ENCODE results near the gene SMYD3. TPM values are rescaled to one million over a fixed set of nuclear protein-coding genes. Genes with fewer than 3 reads are reported as not detected.

SMYD3 gene
- total and polyA plus RNA-seq, 2 of the 13 experiments (the other 11 are each of a cell fraction or from before 2014, with no cell fraction given), result 27.7 to 35.8 TPM

DNA sequence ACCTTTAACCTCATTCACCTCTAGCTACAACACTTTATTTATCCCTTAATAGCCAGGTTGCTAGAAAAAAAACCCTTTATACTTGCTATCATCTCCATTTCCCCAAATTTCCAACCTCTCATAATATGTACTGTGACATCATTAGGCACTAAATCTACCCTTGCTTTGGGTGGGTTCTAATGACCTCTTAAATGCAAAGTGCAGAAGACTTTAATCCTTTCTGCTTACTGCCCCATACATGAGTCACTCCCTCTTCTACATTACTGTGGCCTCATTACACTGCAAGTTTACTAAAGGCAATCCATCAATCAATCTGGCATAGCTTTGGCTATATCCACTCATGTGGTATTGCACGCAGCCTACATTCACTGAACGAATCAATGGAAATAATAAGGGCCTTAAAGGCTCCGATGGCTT is 353.3 kb downstream of the SMYD3 start:
- CTCF ChIA-PET (ENCODE audit: low intra/inter-chr PET ratio, low total read pairs), result no interaction called here
- FAIRE-seq, result no peak

DNA sequence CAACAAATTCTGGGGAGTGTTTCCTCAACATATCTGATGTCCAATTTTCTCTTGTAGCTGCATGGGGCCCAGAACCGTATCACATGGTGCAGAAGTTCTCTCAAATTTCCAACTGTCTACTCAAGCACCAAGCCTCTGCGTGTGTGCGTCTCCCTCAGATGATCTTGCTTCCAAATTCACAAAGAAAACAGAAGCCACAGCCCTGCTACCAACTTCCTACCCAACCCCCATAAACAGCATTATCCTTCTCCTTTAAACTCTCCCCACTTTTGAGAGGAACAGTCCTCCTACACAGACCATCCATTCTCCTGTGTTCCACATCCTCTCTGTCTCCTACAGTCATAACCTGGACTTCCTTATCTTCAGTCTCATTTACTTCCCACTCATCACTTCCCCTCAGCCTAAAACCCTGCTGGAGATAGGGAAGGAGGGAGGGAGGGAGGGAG is 354.1 kb downstream of the SMYD3 start:
- BruUV-seq (replicated peaks), result no TSS peak
- H2AFZ ChIP-seq (ENCODE audit: low read length), result no peak overlapping the region
- no peaks in the 10 kb centered on the region for H4K20me1 ChIP-seq (ENCODE audit: insufficient read depth, low read length)
- H3K4me3 ChIP-seq (replicated peaks in 1 of 3; ENCODE audit: insufficient read depth in 1 of 3, low read depth in 2 of 3, low read length in 3 of 3), result no peak overlapping the region
- DNase-seq (ENCODE audit: low spot score) (no peak), ATAC-seq (no peak), FAIRE-seq (no peak)
- H3K4me2 ChIP-seq (ENCODE audit: low read depth, low read length), result no peak overlapping the region
- intact Hi-C loops (cut with micrococcal nuclease; ENCODE audit: unreplicated experiment), result no loop called here
- WGBS (ENCODE audit: low lambda C conversion rate), result 92% methylated on average over 3 of the region's 3 CpGs
- H3K9ac ChIP-seq (ENCODE audit: insufficient read depth, low read depth, low read length), result no peak overlapping the region
- ChIA-PET CTCF (ENCODE audit: low intra/inter-chr PET ratio, low total read pairs) (no interaction called here), POLR2A (no interaction called here)
- no peaks in the 10 kb centered on the region; the same call in 1 of the 2 replicates for H3K4me1 ChIP-seq (ENCODE audit: insufficient read depth, low read length)
- in situ Hi-C loops (cut with HindIII; ENCODE audit: extremely low pct_ligation_motif_present, low pct_unique_long_range_greater_than_20kb), result no loop called here
- H3K9me3 ChIP-seq (ENCODE audit: low read length), result no peaks in the 10 kb centered on the region
- no peaks in the 10 kb centered on the region for H3K36me3 ChIP-seq (replicated peaks in 1 of 2; ENCODE audit: control insufficient read depth in 1 of 2, insufficient read depth in 2 of 2, low read length in 2 of 2)
- no peak overlapping the region for H3K27ac ChIP-seq (ENCODE audit: extremely low read length, insufficient read depth, low read length)
- no peaks in the 10 kb centered on the region for H3K79me2 ChIP-seq (ENCODE audit: insufficient read depth, low read length)
- H3K27me3 ChIP-seq (ENCODE audit: control insufficient read depth in 1 of 2, insufficient read depth in 2 of 2, low read length in 2 of 2), result no peaks in the 10 kb centered on the region
- TF ChIP-seq, protein P1, sequence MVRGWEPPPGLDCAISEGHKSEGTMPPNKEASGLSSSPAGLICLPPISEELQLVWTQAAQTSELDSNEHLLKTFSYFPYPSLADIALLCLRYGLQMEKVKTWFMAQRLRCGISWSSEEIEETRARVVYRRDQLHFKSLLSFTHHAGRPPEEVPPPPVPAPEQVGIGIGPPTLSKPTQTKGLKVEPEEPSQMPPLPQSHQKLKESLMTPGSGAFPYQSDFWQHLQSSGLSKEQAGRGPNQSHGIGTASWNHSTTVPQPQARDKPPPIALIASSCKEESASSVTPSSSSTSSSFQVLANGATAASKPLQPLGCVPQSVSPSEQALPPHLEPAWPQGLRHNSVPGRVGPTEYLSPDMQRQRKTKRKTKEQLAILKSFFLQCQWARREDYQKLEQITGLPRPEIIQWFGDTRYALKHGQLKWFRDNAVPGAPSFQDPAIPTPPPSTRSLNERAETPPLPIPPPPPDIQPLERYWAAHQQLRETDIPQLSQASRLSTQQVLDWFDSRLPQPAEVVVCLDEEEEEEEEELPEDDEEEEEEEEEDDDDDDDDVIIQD (CRISPR knock-in tag; IDR thresholded peaks at IDR 0.05; ENCODE audit: low read depth), result no peak
- no peak for TF ChIP-seq NR2F6 (IDR thresholded peaks at IDR 0.05)
- TF ChIP-seq NR2F6 (CRISPR knock-in tag; IDR thresholded peaks at IDR 0.05), result no peak
- no peak for TF ChIP-seq EEA1 (CRISPR knock-in tag; IDR thresholded peaks at IDR 0.05; ENCODE audit: borderline replicate concordance)
- TF ChIP-seq HNRNPUL1 (IDR thresholded peaks at IDR 0.05; ENCODE audit: low read depth, low read length), result no peak
- no peak for TF ChIP-seq ZNF670 (CRISPR knock-in tag; IDR thresholded peaks at IDR 0.05; ENCODE audit: borderline replicate concordance)
- TF ChIP-seq, protein P2, sequence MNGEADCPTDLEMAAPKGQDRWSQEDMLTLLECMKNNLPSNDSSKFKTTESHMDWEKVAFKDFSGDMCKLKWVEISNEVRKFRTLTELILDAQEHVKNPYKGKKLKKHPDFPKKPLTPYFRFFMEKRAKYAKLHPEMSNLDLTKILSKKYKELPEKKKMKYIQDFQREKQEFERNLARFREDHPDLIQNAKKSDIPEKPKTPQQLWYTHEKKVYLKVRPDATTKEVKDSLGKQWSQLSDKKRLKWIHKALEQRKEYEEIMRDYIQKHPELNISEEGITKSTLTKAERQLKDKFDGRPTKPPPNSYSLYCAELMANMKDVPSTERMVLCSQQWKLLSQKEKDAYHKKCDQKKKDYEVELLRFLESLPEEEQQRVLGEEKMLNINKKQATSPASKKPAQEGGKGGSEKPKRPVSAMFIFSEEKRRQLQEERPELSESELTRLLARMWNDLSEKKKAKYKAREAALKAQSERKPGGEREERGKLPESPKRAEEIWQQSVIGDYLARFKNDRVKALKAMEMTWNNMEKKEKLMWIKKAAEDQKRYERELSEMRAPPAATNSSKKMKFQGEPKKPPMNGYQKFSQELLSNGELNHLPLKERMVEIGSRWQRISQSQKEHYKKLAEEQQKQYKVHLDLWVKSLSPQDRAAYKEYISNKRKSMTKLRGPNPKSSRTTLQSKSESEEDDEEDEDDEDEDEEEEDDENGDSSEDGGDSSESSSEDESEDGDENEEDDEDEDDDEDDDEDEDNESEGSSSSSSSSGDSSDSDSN (CRISPR knock-in tag; IDR thresholded peaks at IDR 0.05), result no peak
- no peak for TF ChIP-seq KDM2A (CRISPR knock-in tag; IDR thresholded peaks at IDR 0.05; ENCODE audit: borderline replicate concordance, low read depth)
- no peak for TF ChIP-seq ZNF619 (CRISPR knock-in tag; IDR thresholded peaks at IDR 0.05)
- no peak for TF ChIP-seq ZNF235 (CRISPR knock-in tag; IDR thresholded peaks at IDR 0.05; ENCODE audit: borderline replicate concordance)
- no peak for TF ChIP-seq KAT2B (IDR thresholded peaks at IDR 0.05; ENCODE audit: borderline replicate concordance, low read depth, low read length)
- TF ChIP-seq RCOR2 (CRISPR knock-in tag; IDR thresholded peaks at IDR 0.05), result no peak

More for the DNA sequence above, 353.3 kb downstream of the SMYD3 start:
- H3K4me2 ChIP-seq (ENCODE audit: low read depth, low read length), result no peak overlapping the region
- no peak overlapping the region for H3K9ac ChIP-seq (ENCODE audit: insufficient read depth, low read depth, low read length)
- H3K4me3 ChIP-seq (replicated peaks in 1 of 3; ENCODE audit: insufficient read depth in 1 of 3, low read depth in 2 of 3, low read length in 3 of 3), result no peak overlapping the region
- intact Hi-C loops (cut with micrococcal nuclease; ENCODE audit: unreplicated experiment), result no loop called here
- H3K9me3 ChIP-seq (ENCODE audit: low read length), result no peaks in the 10 kb centered on the region
- TF ChIP-seq SALL2 (CRISPR knock-in tag; IDR thresholded peaks at IDR 0.05) (no peak), FOSL2 (CRISPR knock-in tag; IDR thresholded peaks at IDR 0.05) (no peak), ATF7 (IDR thresholded peaks at IDR 0.05) (peak; percentile 63; the same call in 1 of the 2 replicates), ATF7 (CRISPR knock-in tag; IDR thresholded peaks at IDR 0.05) (no peak), ARNT2 (CRISPR knock-in tag; IDR thresholded peaks at IDR 0.05; ENCODE audit: low read depth) (no peak), CREB1 (IDR thresholded peaks at IDR 0.05) (0 out of 2 replicates have a peak, but pooled peaks have one; percentile 30), CREB1 (CRISPR knock-in tag; IDR thresholded peaks at IDR 0.05) (no peak)
- in situ Hi-C loops (cut with HindIII; ENCODE audit: extremely low pct_ligation_motif_present, low pct_unique_long_range_greater_than_20kb), result no loop called here
- no peaks in the 10 kb centered on the region; the same call in 1 of the 2 replicates for H3K4me1 ChIP-seq (ENCODE audit: insufficient read depth, low read length)
- no peaks in the 10 kb centered on the region for H4K20me1 ChIP-seq (ENCODE audit: insufficient read depth, low read length)
- POLR2A ChIA-PET, result no interaction called here
- H2AFZ ChIP-seq (ENCODE audit: low read length), result no peak overlapping the region
- no TSS peak for BruUV-seq (replicated peaks)
- no peaks in the 10 kb centered on the region for H3K79me2 ChIP-seq (ENCODE audit: insufficient read depth, low read length)
- no peak overlapping the region for H3K27ac ChIP-seq (ENCODE audit: extremely low read length, insufficient read depth, low read length)
- DNase-seq (ENCODE audit: low spot score) (no peak), ATAC-seq (peak; percentile 30; the same call in 1 of the 3 replicates)
- H3K36me3 ChIP-seq (replicated peaks in 1 of 2; ENCODE audit: control insufficient read depth in 1 of 2, insufficient read depth in 2 of 2, low read length in 2 of 2), result no peaks in the 10 kb centered on the region
- H3K27me3 ChIP-seq (ENCODE audit: control insufficient read depth in 1 of 2, insufficient read depth in 2 of 2, low read length in 2 of 2), result no peaks in the 10 kb centered on the region
- WGBS (ENCODE audit: low lambda C conversion rate), result 97% methylated on average over 3 of the region's 3 CpGs
